ENCODE data around the gene PCYOX1L.
A peak's percentile ranks its signal among the peaks of the same experiment; 100 is the strongest.

Gene PCYOX1L

GRCh38 chr5:149357370-149358293 lies at the start of gene PCYOX1L:
Gene PCYOX1L (plus strand): TSS chr5:149358046. CDS start chr5:149358069, 23 bp downstream.
- Histone ChIP-seq H3K4me3 (peak within 1 kb of the TSS; percentile 49 to 81 (median 69)), H3K27ac (peak within 1 kb of the TSS in 20 of 21 experiments; percentile 15 to 89 (median 78))

- peak overlapping the region in 2 of 21 experiments; percentile 25 to 28 for H3K27ac ChIP-seq
Observed at GRCh38 chr5:149309354-149309753, 48.5 kb upstream of the PCYOX1L start.

GRCh38 chr5:149310488-149310887 lies 47.4 kb upstream of the PCYOX1L start:
- no peak overlapping the region for H3K4me3 ChIP-seq
- no peak overlapping the region for H3K27ac ChIP-seq

More at GRCh38 chr5:149309354-149309753, 48.5 kb upstream of the PCYOX1L start:
- no peak overlapping the region for H3K4me3 ChIP-seq

GRCh38 chr5:149310947-149311658 lies 46.7 kb upstream of the PCYOX1L start:
- no peak overlapping the region for H3K27ac ChIP-seq
- no peak overlapping the region for H3K4me3 ChIP-seq

- H3K4me3 ChIP-seq, result no peak overlapping the region
- no peak overlapping the region for H3K27ac ChIP-seq
Observed at GRCh38 chr5:149313151-149313841, 44.5 kb upstream of the PCYOX1L start.

GRCh38 chr5:149314571-149315111 lies 43.2 kb upstream of the PCYOX1L start:
- H3K27ac ChIP-seq, result no peak overlapping the region

GRCh38 chr5:149315753-149316152 lies 42.1 kb upstream of the PCYOX1L start:
- Histone ChIP-seq H3K27ac (no peak overlapping the region), H3K4me3 (no peak overlapping the region)

More at GRCh38 chr5:149314571-149315111, 43.2 kb upstream of the PCYOX1L start:
- H3K4me3 ChIP-seq, result no peak overlapping the region

- H3K4me3 ChIP-seq, result no peak overlapping the region
- H3K27ac ChIP-seq, result no peak overlapping the region
Observed at GRCh38 chr5:149317281-149318048, 40.4 kb upstream of the PCYOX1L start.

- Histone ChIP-seq H3K27ac (no peak overlapping the region), H3K4me3 (no peak overlapping the region)
Observed at GRCh38 chr5:149319174-149319573, 38.7 kb upstream of the PCYOX1L start.

- no peak overlapping the region for H3K4me3 ChIP-seq
- peak overlapping the region in 17 of 21 experiments; percentile 27 to 83 (median 63) for H3K27ac ChIP-seq
Observed at GRCh38 chr5:149320791-149321330, 37.0 kb upstream of the PCYOX1L start.

GRCh38 chr5:149322518-149322917 lies 35.3 kb upstream of the PCYOX1L start:
- peak overlapping the region in 3 of 21 experiments; percentile 1 to 56 (median 10) for H3K27ac ChIP-seq
- no peak overlapping the region for H3K4me3 ChIP-seq

GRCh38 chr5:149323210-149323609 lies 34.6 kb upstream of the PCYOX1L start:
- Histone ChIP-seq H3K27ac (peak overlapping the region in 5 of 21 experiments; percentile 1 to 63 (median 32)), H3K4me3 (no peak overlapping the region)

GRCh38 chr5:149323621-149324205 lies 34.1 kb upstream of the PCYOX1L start:
- H3K27ac ChIP-seq, result peak overlapping the region in 5 of 21 experiments; percentile 15 to 63 (median 32)
- no peak overlapping the region for H3K4me3 ChIP-seq

- H3K27ac ChIP-seq, result peak overlapping the region in 10 of 21 experiments; percentile 1 to 60 (median 29)
Observed at GRCh38 chr5:149324641-149325040, 33.2 kb upstream of the PCYOX1L start.

GRCh38 chr5:149325166-149325735 lies 32.6 kb upstream of the PCYOX1L start:
- H3K4me3 ChIP-seq, result no peak overlapping the region
- peak overlapping the region in 11 of 21 experiments; percentile 1 to 48 (median 26) for H3K27ac ChIP-seq

More at GRCh38 chr5:149324641-149325040, 33.2 kb upstream of the PCYOX1L start:
- H3K4me3 ChIP-seq, result no peak overlapping the region

GRCh38 chr5:149325894-149326293 lies 32.0 kb upstream of the PCYOX1L start:
- Histone ChIP-seq H3K4me3 (no peak overlapping the region), H3K27ac (peak overlapping the region in 3 of 21 experiments; percentile 5 to 42 (median 24))

GRCh38 chr5:149326611-149327010 lies 31.2 kb upstream of the PCYOX1L start:
- H3K4me3 ChIP-seq, result no peak overlapping the region
- no peak overlapping the region for H3K27ac ChIP-seq

GRCh38 chr5:149328177-149328576 lies 29.7 kb upstream of the PCYOX1L start:
- Histone ChIP-seq H3K4me3 (no peak overlapping the region), H3K27ac (no peak overlapping the region)
